ENCODE measurements around the gene CASK.

DNA sequence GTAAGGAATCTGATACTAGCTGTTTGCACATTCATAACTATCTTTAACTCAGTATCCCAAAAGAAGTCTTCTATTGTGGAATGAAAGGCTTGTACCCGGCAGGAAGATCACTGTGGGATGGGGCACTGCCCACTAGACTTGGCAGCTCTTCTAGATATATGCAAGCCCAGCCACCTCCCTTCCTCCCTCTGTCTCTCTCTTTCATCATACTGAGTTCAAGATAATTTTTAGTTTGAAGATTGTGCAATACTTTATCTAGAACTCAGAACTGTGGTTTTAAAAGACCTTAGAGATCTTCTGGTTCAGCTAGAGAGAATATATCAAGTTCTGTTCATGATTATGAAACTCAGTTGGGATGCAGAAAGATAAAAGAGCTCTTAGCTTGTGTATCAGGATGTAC is 257.1 kb downstream of the CASK start:
- TF ChIP-seq ZFP30 (CRISPR knock-in tag; IDR thresholded peaks at IDR 0.05) (no peak), RARB (CRISPR knock-in tag; IDR thresholded peaks at IDR 0.05) (no peak), OSR1 (CRISPR knock-in tag; IDR thresholded peaks at IDR 0.05) (no peak), BACH2 (CRISPR knock-in tag; IDR thresholded peaks at IDR 0.05; ENCODE audit: borderline replicate concordance) (no peak), ZNF8 (CRISPR knock-in tag; IDR thresholded peaks at IDR 0.05) (no peak), ZNF70 (CRISPR knock-in tag; IDR thresholded peaks at IDR 0.05) (no peak), ARNTL (CRISPR knock-in tag; IDR thresholded peaks at IDR 0.05; ENCODE audit: borderline replicate concordance, low read depth) (no peak), ZFP3 (CRISPR knock-in tag; IDR thresholded peaks at IDR 0.05) (no peak), GLIS3 (CRISPR knock-in tag; IDR thresholded peaks at IDR 0.05) (no peak), SNAI2 (CRISPR knock-in tag; IDR thresholded peaks at IDR 0.05) (no peak)

Data from SK-N-SH treated with all-trans-retinoic acid at 6 μM for 48 hours (cell line).